Kidney epithelial cell (primary cell): ENCODE data around the gene KLHDC8A. TPM values are rescaled to one million over a fixed set of nuclear protein-coding genes. Genes with fewer than 3 reads are reported as not detected.

Source experiments
- DNase-seq: peaks from one replicate; pipeline ENCODE4 v3.0.0-alpha.2; 2010; ENCODE audit warnings: low read depth
- H3K27me3 ChIP-seq: 2 replicates; pipeline ENCODE4 v1.6.0; 2011; ENCODE audit warnings: low read length; ENCODE audit not compliant: control insufficient read depth, insufficient read depth
- H3K36me3 ChIP-seq: 2 replicates; pipeline ENCODE4 v1.5.1; 2011; ENCODE audit warnings: low read length; ENCODE audit not compliant: control insufficient read depth, insufficient read depth
- H3K4me3 ChIP-seq: 2 replicates; pipeline ENCODE4 v1.5.1; 2011; ENCODE audit warnings: low read depth, mild to moderate bottlenecking, control low read depth, low read length
- total RNA-seq: library from RNA; depleted of rRNA; stranded (reverse); fragments of >200 nt; gene quantifications from 2 replicates; pipeline ENCODE4 v1.2.3, GENCODE V29; 2015
- TF ChIP-seq, protein P1 (sequence below): IDR thresholded peaks from 2 replicates; pipeline ENCODE4 v1.5.1; 2011; ENCODE audit warnings: mild to moderate bottlenecking, moderate library complexity, low read length, control low read depth, inconsistent platforms; ENCODE audit not compliant: insufficient read depth, poor library complexity, severe bottlenecking

The KLHDC8A gene
- total RNA-seq, 1 donor from 2014 or later = 16.5 TPM

GRCh38 chr1:205345761-205346160 lies 11.0 kb downstream of the KLHDC8A start:
- TF ChIP-seq, protein P1, sequence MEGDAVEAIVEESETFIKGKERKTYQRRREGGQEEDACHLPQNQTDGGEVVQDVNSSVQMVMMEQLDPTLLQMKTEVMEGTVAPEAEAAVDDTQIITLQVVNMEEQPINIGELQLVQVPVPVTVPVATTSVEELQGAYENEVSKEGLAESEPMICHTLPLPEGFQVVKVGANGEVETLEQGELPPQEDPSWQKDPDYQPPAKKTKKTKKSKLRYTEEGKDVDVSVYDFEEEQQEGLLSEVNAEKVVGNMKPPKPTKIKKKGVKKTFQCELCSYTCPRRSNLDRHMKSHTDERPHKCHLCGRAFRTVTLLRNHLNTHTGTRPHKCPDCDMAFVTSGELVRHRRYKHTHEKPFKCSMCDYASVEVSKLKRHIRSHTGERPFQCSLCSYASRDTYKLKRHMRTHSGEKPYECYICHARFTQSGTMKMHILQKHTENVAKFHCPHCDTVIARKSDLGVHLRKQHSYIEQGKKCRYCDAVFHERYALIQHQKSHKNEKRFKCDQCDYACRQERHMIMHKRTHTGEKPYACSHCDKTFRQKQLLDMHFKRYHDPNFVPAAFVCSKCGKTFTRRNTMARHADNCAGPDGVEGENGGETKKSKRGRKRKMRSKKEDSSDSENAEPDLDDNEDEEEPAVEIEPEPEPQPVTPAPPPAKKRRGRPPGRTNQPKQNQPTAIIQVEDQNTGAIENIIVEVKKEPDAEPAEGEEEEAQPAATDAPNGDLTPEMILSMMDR = no peak
- Histone ChIP-seq H3K4me3 (no peak overlapping the region), H3K27me3 (peaks cover 21% of the 10 kb centered on the region), H3K36me3 (no peaks in the 10 kb centered on the region)
- DNase-seq = no peak

- Histone ChIP-seq H3K27me3 (peaks cover 21% of the 10 kb centered on the region), H3K4me3 (peak overlapping the region; percentile 39), H3K36me3 (no peaks in the 10 kb centered on the region)
- TF ChIP-seq, protein P1 = no peak
- DNase-seq = no peak
Measured at GRCh38 chr1:205344066-205344928, 12.4 kb downstream of the KLHDC8A start.

- no peak for DNase-seq
- H3K36me3 ChIP-seq = no peaks in the 10 kb centered on the region
- H3K27me3 ChIP-seq = peaks cover 21% of the 10 kb centered on the region
- H3K4me3 ChIP-seq = peak overlapping the region; percentile 39
- TF ChIP-seq, protein P1 = peak; percentile 39
Measured at GRCh38 chr1:205343431-205344065, 13.2 kb downstream of the KLHDC8A start.

- no peak for DNase-seq
- TF ChIP-seq, protein P1 = no peak
- Histone ChIP-seq H3K4me3 (no peak overlapping the region), H3K36me3 (no peaks in the 10 kb centered on the region), H3K27me3 (peaks cover 21% of the 10 kb centered on the region)
Measured at GRCh38 chr1:205342986-205343385, 13.7 kb downstream of the KLHDC8A start.

DNA sequence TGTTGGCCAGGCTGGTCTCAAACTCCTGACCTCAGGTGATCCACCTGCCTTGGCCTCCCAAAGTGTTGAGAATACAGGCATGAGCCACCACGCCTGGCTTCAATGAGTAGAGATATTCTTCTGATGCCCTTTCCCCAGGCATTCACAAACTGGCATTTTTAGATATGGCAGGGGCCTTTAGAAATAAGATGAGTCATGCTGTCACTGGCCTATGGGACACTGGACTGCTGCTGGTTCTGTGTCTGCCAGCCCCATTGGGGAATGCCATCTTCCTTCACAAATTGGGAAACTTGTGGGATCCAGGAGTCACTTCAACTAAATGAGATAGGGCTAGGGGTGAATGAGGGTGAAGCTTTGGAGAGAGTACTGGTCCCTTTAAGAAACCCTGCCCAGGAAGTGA lies 16.0 kb downstream of the KLHDC8A start:
- TF ChIP-seq, protein P1 = no peak
- no peaks in the 10 kb centered on the region for H3K36me3 ChIP-seq
- H3K4me3 ChIP-seq = no peak overlapping the region
- DNase-seq = no peak
- peaks cover 25% of the 10 kb centered on the region for H3K27me3 ChIP-seq
